Smooth muscle cell (in vitro differentiated cells): ENCODE measurements around the gene SLC6A8. TPM values are rescaled to one million over a fixed set of nuclear protein-coding genes. Genes with fewer than 3 reads are reported as not detected.
"Not testable (repeated sequence)": the region's sequence is repeated elsewhere in the genome, so short reads cannot be mapped to it uniquely, and the experiment has no call there.

Source experiments
- DNase-seq: peaks from one replicate; lab custom pipeline; 2025; ENCODE audit not compliant: unreplicated experiment; lab: John Stamatoyannopoulos, UW
- H2AFZ ChIP-seq: fragments of 200-600 bp; sonication (generic); 2 replicates; pipeline ENCODE4 v1.6.0; 2016; ENCODE audit warnings: antibody characterized with exemption, low read depth, mild to moderate bottlenecking
- H3F3A ChIP-seq: fragments of 200-600 bp; sonication (generic); 2 replicates; pipeline ENCODE4 v1.6.0; 2017; ENCODE audit warnings: antibody characterized with exemption, low read depth
- H3K27ac ChIP-seq: fragments of 200-600 bp; sonication (generic); 2 replicates; pipeline ENCODE4 v1.5.1; 2016; ENCODE audit warnings: low read depth, mild to moderate bottlenecking
- H3K27me3 ChIP-seq: fragments of 200-600 bp; sonication (generic); 2 replicates; pipeline ENCODE4 v1.6.1; 2016; ENCODE audit warnings: low read depth, mild to moderate bottlenecking
- H3K36me3 ChIP-seq: fragments of 200-600 bp; sonication (generic); 2 replicates; pipeline ENCODE4 v1.5.1; 2016; ENCODE audit warnings: low read depth
- H3K4me1 ChIP-seq: fragments of 200-600 bp; sonication (generic); 2 replicates; pipeline ENCODE4 v1.5.1; 2016; ENCODE audit warnings: low read depth
- H3K4me2 ChIP-seq: fragments of 200-600 bp; sonication (generic); 2 replicates; pipeline ENCODE4 v1.6.0; 2016; ENCODE audit warnings: mild to moderate bottlenecking
- H3K4me3 ChIP-seq: fragments of 200-600 bp; sonication (generic); 2 replicates; pipeline ENCODE4 v1.5.1; 2016; ENCODE audit warnings: mild to moderate bottlenecking
- H3K79me2 ChIP-seq: fragments of 200-600 bp; sonication (generic); 2 replicates; pipeline ENCODE4 v1.6.0; 2016; ENCODE audit warnings: low read depth, mild to moderate bottlenecking
- H3K9ac ChIP-seq: fragments of 200-600 bp; sonication (generic); 2 replicates; pipeline ENCODE4 v1.6.0; 2016; ENCODE audit warnings: low read depth
- H3K9me3 ChIP-seq: fragments of 200-600 bp; sonication (generic); replicated peaks from 2 replicates; pipeline ENCODE4 v1.5.1; 2016; ENCODE audit warnings: low read depth
- H4K20me1 ChIP-seq: fragments of 200-600 bp; sonication (generic); 2 replicates; pipeline ENCODE4 v1.6.0; 2016; ENCODE audit warnings: low read depth
- CTCF ChIP-seq: fragments of 200-600 bp; sonication (generic); IDR thresholded peaks from 2 replicates; pipeline ENCODE4 v1.5.1; 2017; ENCODE audit warnings: borderline replicate concordance, mild to moderate bottlenecking, antibody characterized with exemption; ENCODE audit not compliant: insufficient read depth, poor library complexity, severe bottlenecking
- WGBS: methylation state at CpG from one replicate; pipeline ENCODE4 v1.1.7; 2016; ENCODE audit warnings: low lambda C conversion rate; 5-methylcytosine and 5-hydroxymethylcytosine counted together
- polyA plus RNA-seq: library from polyadenylated mRNA; unstranded; fragments of >200 nt; fragmentation: Nextera tagmentation; extraction: Ambion mirVana; gene quantifications from 2 replicates; pipeline ENCODE4 v1.2.1, GENCODE V29; 2016
- total RNA-seq: library from RNA; depleted of rRNA; stranded (reverse); fragments of >200 nt; gene quantifications from 2 replicates; pipeline ENCODE4 v1.2.3, GENCODE V29; 2014

SLC6A8 gene
- total and polyA plus RNA-seq, 2 experiments from 2014 or later: 45.2 to 98.1 TPM

- Histone ChIP-seq H3K9me3 (no peaks in the 10 kb centered on the region), H3K4me1 (no peaks in the 10 kb centered on the region), H3K4me3 (no peak overlapping the region), H3K4me2 (no peak overlapping the region), H3K79me2 (no peaks in the 10 kb centered on the region), H4K20me1 (no peaks in the 10 kb centered on the region), H3K36me3 (no peaks in the 10 kb centered on the region), H3K27me3 (peaks cover 11% of the 10 kb centered on the region), H3K9ac (no peak overlapping the region), H3F3A (no peaks in the 10 kb centered on the region), H2AFZ (no peak overlapping the region), H3K27ac (no peak overlapping the region)
- WGBS: 76% methylated on average over 27 of the region's 27 CpGs
- TF ChIP-seq CTCF: no peak
- no peak for DNase-seq
Measured at GRCh38 chrX:153674219-153674851, 13.4 kb upstream of the SLC6A8 start.

- H3K27ac ChIP-seq: no peak overlapping the region
- no peaks in the 10 kb centered on the region for H3K27me3 ChIP-seq
- no peaks in the 10 kb centered on the region for H3K36me3 ChIP-seq
- no peak overlapping the region for H3K4me2 ChIP-seq
- no peak overlapping the region for H3K4me3 ChIP-seq
- no peak overlapping the region for H2AFZ ChIP-seq
- H4K20me1 ChIP-seq: no peaks in the 10 kb centered on the region
- DNase-seq: no peak
- H3K9ac ChIP-seq: no peak overlapping the region
- no peaks in the 10 kb centered on the region for H3K9me3 ChIP-seq
- H3K4me1 ChIP-seq: no peaks in the 10 kb centered on the region
- 71% methylated on average over 12 of the region's 12 CpGs for WGBS
- TF ChIP-seq CTCF: no peak
- no peaks in the 10 kb centered on the region for H3F3A ChIP-seq
- no peaks in the 10 kb centered on the region for H3K79me2 ChIP-seq
Measured at GRCh38 chrX:153681175-153681574, 6.6 kb upstream of the SLC6A8 start.

GRCh38 chrX:153683486-153683885 is 4.2 kb upstream of the SLC6A8 start:
- not testable (repeated sequence) for H2AFZ ChIP-seq, H3K9ac ChIP-seq, H3K4me1 ChIP-seq, H3K4me3 ChIP-seq, H3K4me2 ChIP-seq, H4K20me1 ChIP-seq, DNase-seq, H3K9me3 ChIP-seq, H3F3A ChIP-seq, H3K79me2 ChIP-seq, H3K27ac ChIP-seq, H3K36me3 ChIP-seq, H3K27me3 ChIP-seq
- WGBS: 96% methylated on average over 8 of the region's 8 CpGs

- Histone ChIP-seq H3K4me1 (no peaks in the 10 kb centered on the region), H3K4me2 (no peak overlapping the region), H2AFZ (no peak overlapping the region), H3K9ac (no peak overlapping the region), H3K27me3 (no peaks in the 10 kb centered on the region), H3K4me3 (no peak overlapping the region), H3K36me3 (no peaks in the 10 kb centered on the region), H3K27ac (no peak overlapping the region), H3K79me2 (no peaks in the 10 kb centered on the region), H4K20me1 (peaks cover 4% of the 10 kb centered on the region), H3K9me3 (no peaks in the 10 kb centered on the region), H3F3A (no peaks in the 10 kb centered on the region)
- DNase-seq: no peak
- WGBS: 74% methylated on average over 14 of the region's 21 CpGs
- no peak for TF ChIP-seq CTCF
Measured at GRCh38 chrX:153684467-153685155, 3.1 kb upstream of the SLC6A8 start.
